Measurements from ENCODE around the gene KCNN3.

Gene KCNN3

GRCh38 chr1:154838988-154839387, 31.1 kb downstream of the KCNN3 start:
- in situ Hi-C loops (cut with MboI; ENCODE audit: low sequenced_read_pairs, unreplicated experiment): no loop called here
- TF ChIP-seq CTCF (IDR thresholded peaks at IDR 0.05; ENCODE audit: borderline replicate concordance, control extremely low read depth, extremely low read depth, insufficient read depth, missing control alignments): no peak
- DNase-seq (ENCODE audit: low spot score): no peak

GRCh38 chr1:154838461-154838860, 31.6 kb downstream of the KCNN3 start:
- in situ Hi-C loops (cut with MboI; ENCODE audit: low sequenced_read_pairs, unreplicated experiment): no loop called here
- DNase-seq (ENCODE audit: low spot score): no peak
- no peak for TF ChIP-seq CTCF (IDR thresholded peaks at IDR 0.05; ENCODE audit: borderline replicate concordance, control extremely low read depth, extremely low read depth, insufficient read depth, missing control alignments)

GRCh38 chr1:154837672-154838171, 32.4 kb downstream of the KCNN3 start:
- in situ Hi-C loops (cut with MboI; ENCODE audit: low sequenced_read_pairs, unreplicated experiment): no loop called here
- DNase-seq (ENCODE audit: low spot score): peak; percentile 59
- TF ChIP-seq CTCF (IDR thresholded peaks at IDR 0.05; ENCODE audit: borderline replicate concordance, control extremely low read depth, extremely low read depth, insufficient read depth, missing control alignments): no peak

GRCh38 chr1:154837034-154837671, 32.9 kb downstream of the KCNN3 start:
- no peak for DNase-seq (ENCODE audit: low spot score)
- no peak for TF ChIP-seq CTCF (IDR thresholded peaks at IDR 0.05; ENCODE audit: borderline replicate concordance, control extremely low read depth, extremely low read depth, insufficient read depth, missing control alignments)
- in situ Hi-C loops (cut with MboI; ENCODE audit: low sequenced_read_pairs, unreplicated experiment): no loop called here

- no peak for TF ChIP-seq CTCF (IDR thresholded peaks at IDR 0.05; ENCODE audit: borderline replicate concordance, control extremely low read depth, extremely low read depth, insufficient read depth, missing control alignments)
- DNase-seq (ENCODE audit: low spot score): no peak
These were observed 34.4 kb downstream of the KCNN3 start for GRCh38 chr1:154835531-154836324.

GRCh38 chr1:154833841-154834240, 36.2 kb downstream of the KCNN3 start:
- TF ChIP-seq CTCF (IDR thresholded peaks at IDR 0.05; ENCODE audit: borderline replicate concordance, control extremely low read depth, extremely low read depth, insufficient read depth, missing control alignments): no peak
- in situ Hi-C loops (cut with MboI; ENCODE audit: low sequenced_read_pairs, unreplicated experiment): no loop called here
- no peak for DNase-seq (ENCODE audit: low spot score)

More at GRCh38 chr1:154835531-154836324, 34.4 kb downstream of the KCNN3 start:
- in situ Hi-C loops (cut with MboI; ENCODE audit: low sequenced_read_pairs, unreplicated experiment): no loop called here

Measured in GM13976 (cell line).